ENCODE results near the gene SNX20. TPM values are rescaled to one million over a fixed set of nuclear protein-coding genes. Genes with fewer than 3 reads are reported as not detected.

Gene SNX20
- total and polyA plus RNA-seq, 4 donors: 0.61 to 1.1 (median 0.67) TPM

GRCh38 chr16:50664270-50664669, 16.8 kb downstream of the SNX20 start:
- peaks cover 4% of the 10 kb centered on the region for H3K9me3 ChIP-seq (ENCODE audit: control insufficient read depth, insufficient read depth, low read length)
- H3K4me1 ChIP-seq (ENCODE audit: control insufficient read depth, insufficient read depth, low read length): peaks cover 13% of the 10 kb centered on the region
- H3K27me3 ChIP-seq (ENCODE audit: control insufficient read depth, insufficient read depth, low read length): no peaks in the 10 kb centered on the region
- DNase-seq (ENCODE audit: low read depth in 4 of 6, low spot score in 6 of 6): no peak
- 90% methylated on average over 3 of the region's 5 CpGs for WGBS (ENCODE audit: insufficient coverage)
- H3K36me3 ChIP-seq (ENCODE audit: control insufficient read depth, insufficient read depth, low read length): peaks cover 3% of the 10 kb centered on the region
- H3K27ac ChIP-seq (ENCODE audit: low read depth, low read length): no peak overlapping the region
- H3K4me3 ChIP-seq (ENCODE audit: low read depth, low read length): no peak overlapping the region

GRCh38 chr16:50662306-50662940, 18.7 kb downstream of the SNX20 start:
- Histone ChIP-seq H3K27me3 (ENCODE audit: control insufficient read depth, insufficient read depth, low read length) (no peaks in the 10 kb centered on the region), H3K27ac (ENCODE audit: low read depth, low read length) (no peak overlapping the region), H3K4me3 (ENCODE audit: low read depth, low read length) (no peak overlapping the region), H3K4me1 (ENCODE audit: control insufficient read depth, insufficient read depth, low read length) (peaks cover 7% of the 10 kb centered on the region), H3K36me3 (ENCODE audit: control insufficient read depth, insufficient read depth, low read length) (no peaks in the 10 kb centered on the region), H3K9me3 (ENCODE audit: control insufficient read depth, insufficient read depth, low read length) (peaks cover 4% of the 10 kb centered on the region)
- WGBS (ENCODE audit: insufficient coverage): 87% methylated on average over 6 of the region's 10 CpGs
- no peak for DNase-seq (ENCODE audit: low read depth in 4 of 6, low spot score in 6 of 6)

- Histone ChIP-seq H3K36me3 (ENCODE audit: control insufficient read depth, insufficient read depth, low read length) (peaks cover 2% of the 10 kb centered on the region), H3K4me1 (ENCODE audit: control insufficient read depth, insufficient read depth, low read length) (peaks cover under 1% of the 10 kb centered on the region), H3K4me3 (ENCODE audit: low read depth, low read length) (no peak overlapping the region), H3K27me3 (ENCODE audit: control insufficient read depth, insufficient read depth, low read length) (no peaks in the 10 kb centered on the region), H3K9me3 (ENCODE audit: control insufficient read depth, insufficient read depth, low read length) (peaks cover 4% of the 10 kb centered on the region), H3K27ac (ENCODE audit: low read depth, low read length) (no peak overlapping the region)
- WGBS (ENCODE audit: insufficient coverage): 100% methylated on average over 1 of the region's 5 CpGs
- no peak for DNase-seq (ENCODE audit: low read depth in 4 of 6, low spot score in 6 of 6)
Measured at GRCh38 chr16:50659806-50660205, 21.3 kb downstream of the SNX20 start.

GRCh38 chr16:50657241-50657640, 23.9 kb downstream of the SNX20 start:
- no peaks in the 10 kb centered on the region for H3K9me3 ChIP-seq (ENCODE audit: control insufficient read depth, insufficient read depth, low read length)
- 71% methylated on average over 4 of the region's 5 CpGs for WGBS (ENCODE audit: insufficient coverage)
- H3K27me3 ChIP-seq (ENCODE audit: control insufficient read depth, insufficient read depth, low read length): no peaks in the 10 kb centered on the region
- DNase-seq (ENCODE audit: low read depth in 4 of 6, low spot score in 6 of 6): no peak
- H3K4me3 ChIP-seq (ENCODE audit: low read depth, low read length): no peak overlapping the region
- H3K36me3 ChIP-seq (ENCODE audit: control insufficient read depth, insufficient read depth, low read length): peaks cover 2% of the 10 kb centered on the region
- peaks cover 5% of the 10 kb centered on the region for H3K4me1 ChIP-seq (ENCODE audit: control insufficient read depth, insufficient read depth, low read length)
- no peak overlapping the region for H3K27ac ChIP-seq (ENCODE audit: low read depth, low read length)

- Histone ChIP-seq H3K4me1 (ENCODE audit: control insufficient read depth, insufficient read depth, low read length) (peaks cover 5% of the 10 kb centered on the region), H3K9me3 (ENCODE audit: control insufficient read depth, insufficient read depth, low read length) (no peaks in the 10 kb centered on the region), H3K27me3 (ENCODE audit: control insufficient read depth, insufficient read depth, low read length) (no peaks in the 10 kb centered on the region), H3K27ac (ENCODE audit: low read depth, low read length) (no peak overlapping the region), H3K36me3 (ENCODE audit: control insufficient read depth, insufficient read depth, low read length) (peaks cover 7% of the 10 kb centered on the region), H3K4me3 (ENCODE audit: low read depth, low read length) (no peak overlapping the region)
- no peak for DNase-seq (ENCODE audit: low read depth in 4 of 6, low spot score in 6 of 6)
- WGBS (ENCODE audit: insufficient coverage): 94% methylated on average over 3 of the region's 3 CpGs
Measured at GRCh38 chr16:50655558-50656055, 25.5 kb downstream of the SNX20 start.

- H3K4me1 ChIP-seq (ENCODE audit: control insufficient read depth, insufficient read depth, low read length): peaks cover 5% of the 10 kb centered on the region
- H3K27ac ChIP-seq (ENCODE audit: low read depth, low read length): no peak overlapping the region
- 88% methylated on average over 11 of the region's 11 CpGs for WGBS (ENCODE audit: insufficient coverage)
- H3K36me3 ChIP-seq (ENCODE audit: control insufficient read depth, insufficient read depth, low read length): peaks cover 9% of the 10 kb centered on the region
- no peaks in the 10 kb centered on the region for H3K9me3 ChIP-seq (ENCODE audit: control insufficient read depth, insufficient read depth, low read length)
- no peaks in the 10 kb centered on the region for H3K27me3 ChIP-seq (ENCODE audit: control insufficient read depth, insufficient read depth, low read length)
- DNase-seq (ENCODE audit: low read depth in 4 of 6, low spot score in 6 of 6): no peak
- no peak overlapping the region for H3K4me3 ChIP-seq (ENCODE audit: low read depth, low read length)
Measured at GRCh38 chr16:50653633-50654519, 27.2 kb downstream of the SNX20 start.

- Histone ChIP-seq H3K27me3 (ENCODE audit: control insufficient read depth, insufficient read depth, low read length) (no peaks in the 10 kb centered on the region), H3K9me3 (ENCODE audit: control insufficient read depth, insufficient read depth, low read length) (no peaks in the 10 kb centered on the region), H3K4me3 (ENCODE audit: low read depth, low read length) (no peak overlapping the region), H3K27ac (ENCODE audit: low read depth, low read length) (no peak overlapping the region), H3K36me3 (ENCODE audit: control insufficient read depth, insufficient read depth, low read length) (peaks cover 9% of the 10 kb centered on the region), H3K4me1 (ENCODE audit: control insufficient read depth, insufficient read depth, low read length) (peaks cover 5% of the 10 kb centered on the region)
- peak in 2 of 6 donors; percentile 23 to 92 for DNase-seq (ENCODE audit: low read depth in 4 of 6, low spot score in 6 of 6)
- 77% methylated on average over 10 of the region's 14 CpGs for WGBS (ENCODE audit: insufficient coverage)
Measured at GRCh38 chr16:50652836-50653425, 28.2 kb downstream of the SNX20 start.

- H3K4me3 ChIP-seq (ENCODE audit: low read depth, low read length): no peak overlapping the region
- H3K4me1 ChIP-seq (ENCODE audit: control insufficient read depth, insufficient read depth, low read length): peaks cover 5% of the 10 kb centered on the region
- H3K27me3 ChIP-seq (ENCODE audit: control insufficient read depth, insufficient read depth, low read length): no peaks in the 10 kb centered on the region
- peaks cover 9% of the 10 kb centered on the region for H3K36me3 ChIP-seq (ENCODE audit: control insufficient read depth, insufficient read depth, low read length)
- WGBS (ENCODE audit: insufficient coverage): 96% methylated on average over 3 of the region's 3 CpGs
- H3K27ac ChIP-seq (ENCODE audit: low read depth, low read length): no peak overlapping the region
- no peak for DNase-seq (ENCODE audit: low read depth in 4 of 6, low spot score in 6 of 6)
- no peaks in the 10 kb centered on the region for H3K9me3 ChIP-seq (ENCODE audit: control insufficient read depth, insufficient read depth, low read length)
Measured at GRCh38 chr16:50651835-50652438, 29.2 kb downstream of the SNX20 start.

- Histone ChIP-seq H3K36me3 (ENCODE audit: control insufficient read depth, insufficient read depth, low read length) (peaks cover 16% of the 10 kb centered on the region), H3K4me3 (ENCODE audit: low read depth, low read length) (no peak overlapping the region), H3K4me1 (ENCODE audit: control insufficient read depth, insufficient read depth, low read length) (peaks cover 22% of the 10 kb centered on the region), H3K27ac (ENCODE audit: low read depth, low read length) (no peak overlapping the region), H3K9me3 (ENCODE audit: control insufficient read depth, insufficient read depth, low read length) (no peaks in the 10 kb centered on the region), H3K27me3 (ENCODE audit: control insufficient read depth, insufficient read depth, low read length) (no peaks in the 10 kb centered on the region)
- 53% methylated on average over 7 of the region's 8 CpGs for WGBS (ENCODE audit: insufficient coverage)
- no peak for DNase-seq (ENCODE audit: low read depth in 4 of 6, low spot score in 6 of 6)
Measured at GRCh38 chr16:50646345-50646744, 34.8 kb downstream of the SNX20 start.

Measured in spinal cord (tissue), 10 donors.